ENCODE measurements around the gene U2SURP.

- TF ChIP-seq EZH2 (IDR thresholded peaks at IDR 0.05; ENCODE audit: borderline replicate concordance, insufficient read depth, low read depth, low read length, poor library complexity, severe bottlenecking), result no peak
- TF ChIP-seq, protein P1, sequence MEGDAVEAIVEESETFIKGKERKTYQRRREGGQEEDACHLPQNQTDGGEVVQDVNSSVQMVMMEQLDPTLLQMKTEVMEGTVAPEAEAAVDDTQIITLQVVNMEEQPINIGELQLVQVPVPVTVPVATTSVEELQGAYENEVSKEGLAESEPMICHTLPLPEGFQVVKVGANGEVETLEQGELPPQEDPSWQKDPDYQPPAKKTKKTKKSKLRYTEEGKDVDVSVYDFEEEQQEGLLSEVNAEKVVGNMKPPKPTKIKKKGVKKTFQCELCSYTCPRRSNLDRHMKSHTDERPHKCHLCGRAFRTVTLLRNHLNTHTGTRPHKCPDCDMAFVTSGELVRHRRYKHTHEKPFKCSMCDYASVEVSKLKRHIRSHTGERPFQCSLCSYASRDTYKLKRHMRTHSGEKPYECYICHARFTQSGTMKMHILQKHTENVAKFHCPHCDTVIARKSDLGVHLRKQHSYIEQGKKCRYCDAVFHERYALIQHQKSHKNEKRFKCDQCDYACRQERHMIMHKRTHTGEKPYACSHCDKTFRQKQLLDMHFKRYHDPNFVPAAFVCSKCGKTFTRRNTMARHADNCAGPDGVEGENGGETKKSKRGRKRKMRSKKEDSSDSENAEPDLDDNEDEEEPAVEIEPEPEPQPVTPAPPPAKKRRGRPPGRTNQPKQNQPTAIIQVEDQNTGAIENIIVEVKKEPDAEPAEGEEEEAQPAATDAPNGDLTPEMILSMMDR (IDR thresholded peaks at IDR 0.05), result no peak
Measured at GRCh38 chr3:142976621-142977398, 24.6 kb upstream of the U2SURP start.
